Activated CD8-positive, alpha-beta memory T cell treated with anti-CD3 and anti-CD28 coated beads, Interleukin-2, amount 50 U/mL, for 1 hour (primary cell): ENCODE measurements around the gene GFOD1.
"Not testable (repeated sequence)": the region's sequence is repeated elsewhere in the genome, so short reads cannot be mapped to it uniquely, and the experiment has no call there.

ENCODE experiments used
- DNase-seq: peaks from one replicate; pipeline ENCODE4 v3.0.0-alpha.2; 2020; ENCODE audit errors: extremely low read depth

GFOD1 gene

DNA sequence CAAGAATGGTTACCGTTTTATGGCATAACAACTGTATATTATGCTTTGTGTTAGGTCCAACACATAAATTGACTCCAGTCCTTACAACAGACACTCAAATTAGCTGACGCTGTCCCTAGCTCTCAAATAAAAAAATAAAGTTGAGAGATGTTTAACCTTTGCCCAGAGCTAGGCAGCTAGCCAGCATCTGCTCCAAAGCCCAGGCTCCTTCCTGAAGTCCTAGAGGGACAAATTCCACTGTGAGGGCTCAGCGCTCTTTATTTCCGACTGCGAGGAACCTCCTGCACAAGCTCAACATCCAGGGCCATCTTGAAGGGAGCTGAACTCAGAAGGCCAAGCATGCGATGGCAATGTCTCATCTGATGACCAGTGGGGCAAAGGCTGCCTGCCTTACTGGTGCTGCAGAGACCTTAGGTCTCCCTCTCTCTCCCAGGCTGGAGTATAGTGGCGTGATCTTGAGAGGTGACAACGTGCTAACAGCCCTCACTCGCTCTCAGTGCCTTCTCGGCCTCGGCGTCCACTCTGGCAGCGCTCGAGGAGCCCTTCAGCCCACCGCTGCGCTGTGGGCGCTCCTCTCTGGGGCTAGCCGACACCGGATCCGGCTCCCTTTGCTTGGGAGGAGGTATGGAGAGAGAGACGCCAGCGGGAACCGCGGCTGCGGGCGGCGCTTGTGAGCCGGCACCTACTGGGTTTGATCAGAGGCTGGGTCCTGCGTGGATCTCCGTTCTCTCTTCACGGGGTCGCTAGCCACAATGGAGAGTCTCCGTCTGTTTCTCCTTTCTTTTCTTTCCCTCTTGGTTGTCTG is 24.7 kb upstream of the GFOD1 start:
- no peak for DNase-seq

GRCh38 chr6:13511141-13511571 is 23.8 kb upstream of the GFOD1 start:
- not testable (repeated sequence) for DNase-seq

DNA sequence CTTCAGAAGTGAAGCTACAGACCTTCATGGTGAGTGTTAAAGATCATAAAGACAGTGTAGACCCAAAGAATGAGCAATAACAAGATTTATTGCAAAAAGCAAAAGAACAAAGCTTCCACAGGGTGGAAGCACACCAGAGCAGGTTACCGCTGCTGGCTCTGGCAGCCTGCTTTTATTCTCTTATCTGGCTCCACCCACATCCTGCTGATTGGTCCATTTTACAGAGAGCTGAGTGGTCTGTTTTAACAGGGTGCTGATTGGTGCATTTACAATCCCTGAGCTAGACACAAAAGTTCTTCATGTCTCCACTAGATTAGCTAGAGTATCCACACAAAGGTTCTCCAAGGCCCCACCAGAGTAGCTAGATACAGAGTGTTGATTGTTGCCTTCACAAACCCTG is 23.0 kb upstream of the GFOD1 start:
- not testable (repeated sequence) for DNase-seq

- no peak for DNase-seq
Measured at GRCh38 chr6:13508711-13509705, 21.6 kb upstream of the GFOD1 start.

DNA sequence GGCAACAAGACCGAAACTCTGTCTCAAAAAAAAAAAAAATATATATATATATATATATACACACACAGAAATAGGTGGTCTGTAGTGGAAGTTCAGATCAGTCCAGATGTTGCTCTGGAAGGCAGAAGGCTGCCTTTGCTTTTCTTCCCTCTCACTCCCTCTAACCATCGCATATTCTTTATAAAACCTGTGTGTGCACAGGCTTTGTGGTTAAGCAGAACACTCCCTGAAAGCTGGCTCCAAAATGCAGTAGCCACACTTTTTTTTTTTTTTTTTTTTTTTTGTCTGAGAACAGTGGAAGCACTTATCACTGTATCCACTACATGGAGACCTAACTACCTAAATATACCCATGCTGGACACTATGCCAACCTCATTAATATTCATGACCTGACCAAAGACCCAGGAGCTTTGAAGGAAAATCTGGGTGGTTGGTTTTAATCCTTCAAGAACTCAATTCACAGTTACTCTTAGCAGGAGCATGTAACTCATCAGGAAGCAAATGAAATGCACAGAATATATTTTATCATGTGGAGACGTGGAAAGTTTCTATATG is 20.0 kb upstream of the GFOD1 start:
- DNase-seq: no peak

GRCh38 chr6:13505345-13505734 is 17.9 kb upstream of the GFOD1 start:
- no peak for DNase-seq

DNA sequence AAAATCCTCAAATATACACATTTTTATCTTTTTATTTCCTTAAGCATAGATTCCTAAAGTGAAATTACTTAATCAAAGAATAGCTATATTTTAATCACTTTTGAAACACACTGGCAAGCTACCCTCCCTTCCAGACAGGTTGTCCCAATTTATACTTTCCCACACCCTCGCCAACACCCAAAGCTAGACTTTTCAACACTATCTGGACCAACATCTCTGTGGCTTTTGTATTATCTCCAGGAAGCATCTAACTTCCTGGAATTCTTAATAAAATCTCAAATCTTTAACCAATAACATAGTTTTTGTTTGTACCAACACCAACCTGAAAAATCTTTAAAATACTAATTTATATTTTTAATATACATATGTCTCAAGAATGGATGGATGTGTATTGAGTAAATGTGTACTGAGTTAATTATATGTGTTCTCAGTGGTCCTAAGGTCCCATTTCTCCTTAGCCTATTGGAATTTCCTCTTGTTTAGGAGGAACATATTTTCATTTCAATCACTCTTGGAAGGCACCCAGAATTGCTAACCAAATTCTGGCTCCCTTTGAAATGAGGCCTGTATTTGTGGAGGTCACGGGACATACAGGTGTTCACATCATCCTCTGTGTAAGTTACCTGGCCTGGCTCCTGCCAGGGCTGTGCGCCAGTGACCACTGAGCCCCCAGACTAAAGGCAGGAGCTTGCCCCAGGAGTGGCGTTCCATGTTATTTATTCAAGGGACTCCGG is 17.4 kb upstream of the GFOD1 start:
- no peak for DNase-seq

GRCh38 chr6:13500915-13501314 is 13.5 kb upstream of the GFOD1 start:
- no peak for DNase-seq

DNA sequence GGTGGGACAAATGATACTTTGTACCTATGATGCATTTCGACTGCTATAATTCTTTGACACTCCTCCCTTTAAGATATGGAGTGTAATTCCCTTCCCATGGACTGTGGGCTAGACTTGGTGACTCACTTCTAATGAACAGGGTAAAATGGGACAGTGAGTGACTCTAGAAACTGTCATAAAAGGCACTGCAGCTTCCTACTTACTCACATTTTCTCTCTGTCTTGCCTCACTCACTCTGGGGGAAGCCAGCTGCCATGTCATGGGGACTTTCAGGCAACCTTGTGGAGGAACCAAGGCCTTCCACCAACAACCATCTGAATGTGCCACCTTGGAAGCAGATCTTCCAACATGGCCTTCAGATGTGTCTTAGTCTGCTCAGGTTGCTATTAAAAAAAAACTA is 12.9 kb upstream of the GFOD1 start:
- no peak for DNase-seq

GRCh38 chr6:13496513-13497190 is 9.3 kb upstream of the GFOD1 start:
- DNase-seq: no peak

DNA sequence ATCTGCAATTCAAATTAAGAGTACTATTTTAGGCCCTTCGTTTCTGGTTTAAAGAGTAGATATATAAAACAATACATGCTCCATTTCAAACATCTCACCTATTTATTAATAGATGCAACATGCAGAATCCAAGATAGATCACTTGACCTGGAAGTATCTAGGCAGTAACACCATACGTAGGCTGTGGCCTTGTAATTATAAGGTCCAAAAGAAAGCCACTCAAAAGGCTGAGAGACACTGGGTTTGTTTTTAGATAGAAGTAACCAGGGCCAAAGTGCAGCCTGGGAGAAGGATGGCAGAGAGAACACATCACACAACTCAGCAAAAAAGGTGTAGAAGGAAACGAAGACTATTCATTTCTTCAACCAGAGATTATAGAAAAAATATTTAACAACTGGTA is 8.4 kb upstream of the GFOD1 start:
- no peak for DNase-seq

DNA sequence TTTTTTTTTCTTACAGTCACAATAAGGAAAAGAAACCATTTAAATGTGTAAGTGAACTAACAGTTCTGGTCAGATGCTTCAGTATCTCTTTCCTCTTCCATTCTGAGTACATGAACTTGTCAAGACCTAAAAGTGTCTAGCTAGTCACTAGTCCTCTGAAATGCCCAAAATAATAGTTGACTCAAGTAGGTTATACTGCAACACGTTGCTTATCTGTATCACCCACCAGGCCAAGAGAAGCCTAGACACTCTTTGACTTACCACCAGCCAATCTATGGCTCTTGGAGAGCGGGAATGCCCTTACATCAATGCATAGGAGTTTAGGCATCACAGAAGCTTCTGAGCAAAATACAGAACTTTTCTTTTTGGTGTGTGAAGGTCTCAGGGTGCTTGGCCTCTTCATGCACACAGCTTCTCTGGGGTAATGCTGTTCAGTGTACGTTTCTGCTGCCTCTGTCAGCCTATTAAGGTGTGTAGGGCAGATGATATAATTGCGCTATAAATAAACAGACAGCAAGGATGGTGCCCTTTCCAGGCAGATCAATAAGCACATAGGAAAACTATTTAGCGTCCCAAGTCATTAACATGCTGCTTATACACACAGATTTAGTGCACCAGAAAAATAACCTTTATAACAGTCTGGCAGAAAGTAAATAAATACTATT is 7.8 kb upstream of the GFOD1 start:
- DNase-seq: no peak

DNA sequence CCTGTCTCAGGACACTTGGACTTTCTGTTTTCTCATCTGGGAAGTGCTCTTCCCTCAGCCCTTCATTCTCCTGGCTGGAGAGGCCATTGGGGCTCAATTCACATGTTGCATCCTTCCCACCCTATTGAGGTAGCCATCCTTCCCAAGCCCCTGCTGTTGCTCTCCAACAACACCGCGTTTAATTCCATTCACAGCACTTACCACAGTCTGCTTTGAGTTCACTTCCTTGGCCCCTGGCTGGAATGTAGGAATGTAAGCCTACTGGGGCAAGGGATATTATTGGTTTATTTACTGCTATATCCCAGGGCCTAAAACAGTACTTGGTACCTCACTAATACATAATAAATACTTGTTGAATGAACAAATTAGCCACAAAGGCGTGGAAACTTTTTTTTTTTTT is 6.7 kb upstream of the GFOD1 start:
- no peak for DNase-seq

- no peak for DNase-seq
Measured at GRCh38 chr6:13493147-13493546, 5.7 kb upstream of the GFOD1 start.

DNA sequence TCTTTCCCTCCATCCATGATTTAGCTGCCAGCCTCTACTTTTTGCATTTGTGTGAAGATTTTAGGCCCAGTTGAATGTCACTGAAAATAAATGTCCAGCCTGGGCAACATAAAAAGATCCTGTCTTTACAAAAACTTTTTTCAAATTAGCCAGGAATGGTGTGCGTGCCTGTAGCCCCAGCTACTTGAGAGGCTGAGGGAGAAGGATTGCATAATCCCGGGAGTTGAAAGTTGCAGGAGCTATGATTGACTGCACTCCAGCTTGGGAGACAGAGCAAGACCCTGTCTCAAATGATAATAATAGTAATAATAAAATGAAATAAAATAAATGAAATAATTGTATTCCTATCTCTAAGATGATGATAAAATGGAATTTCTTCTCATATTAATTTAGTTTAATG is 5.0 kb upstream of the GFOD1 start:
- DNase-seq: no peak

DNA sequence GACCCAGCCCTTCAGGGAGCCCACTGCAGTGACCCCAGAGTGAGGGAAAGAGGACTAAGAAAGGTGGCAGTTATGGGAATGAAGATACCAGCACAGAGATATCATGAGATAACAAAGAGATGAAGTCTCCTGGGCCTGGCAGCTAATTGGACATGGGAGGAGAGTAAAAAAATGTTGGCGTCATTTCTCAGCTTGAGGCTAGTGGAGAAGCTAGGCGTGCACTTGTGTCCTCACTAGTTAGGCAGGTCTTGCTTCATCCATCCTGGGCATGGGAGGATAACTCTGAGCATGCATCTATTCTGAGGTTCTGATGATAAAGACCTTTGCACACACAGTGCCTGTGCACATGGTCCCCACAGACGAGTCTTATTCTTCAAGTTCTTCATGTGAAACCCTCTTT is 4.1 kb upstream of the GFOD1 start:
- no peak for DNase-seq

DNA sequence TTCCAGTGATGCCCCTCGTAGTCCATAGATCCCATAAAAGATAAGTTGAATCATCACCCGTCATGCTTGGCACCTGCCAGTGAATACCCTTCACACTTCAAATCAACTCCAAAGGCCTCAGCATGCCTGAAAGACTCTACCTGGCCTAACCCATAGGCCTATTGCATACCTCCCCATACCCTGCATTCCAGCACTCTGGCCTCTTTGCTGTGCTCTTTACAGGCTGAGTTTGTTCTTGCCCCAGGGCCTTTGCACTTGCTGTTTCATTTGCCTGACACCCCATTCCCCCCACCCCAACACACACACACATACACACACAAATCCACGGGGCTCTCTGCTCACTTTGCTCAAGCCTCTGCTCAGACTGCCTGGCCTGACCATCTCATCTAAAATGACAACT is 3.0 kb upstream of the GFOD1 start:
- no peak for DNase-seq

- no peak for DNase-seq
Measured at GRCh38 chr6:13488896-13489237, 1.5 kb upstream of the GFOD1 start.

DNA sequence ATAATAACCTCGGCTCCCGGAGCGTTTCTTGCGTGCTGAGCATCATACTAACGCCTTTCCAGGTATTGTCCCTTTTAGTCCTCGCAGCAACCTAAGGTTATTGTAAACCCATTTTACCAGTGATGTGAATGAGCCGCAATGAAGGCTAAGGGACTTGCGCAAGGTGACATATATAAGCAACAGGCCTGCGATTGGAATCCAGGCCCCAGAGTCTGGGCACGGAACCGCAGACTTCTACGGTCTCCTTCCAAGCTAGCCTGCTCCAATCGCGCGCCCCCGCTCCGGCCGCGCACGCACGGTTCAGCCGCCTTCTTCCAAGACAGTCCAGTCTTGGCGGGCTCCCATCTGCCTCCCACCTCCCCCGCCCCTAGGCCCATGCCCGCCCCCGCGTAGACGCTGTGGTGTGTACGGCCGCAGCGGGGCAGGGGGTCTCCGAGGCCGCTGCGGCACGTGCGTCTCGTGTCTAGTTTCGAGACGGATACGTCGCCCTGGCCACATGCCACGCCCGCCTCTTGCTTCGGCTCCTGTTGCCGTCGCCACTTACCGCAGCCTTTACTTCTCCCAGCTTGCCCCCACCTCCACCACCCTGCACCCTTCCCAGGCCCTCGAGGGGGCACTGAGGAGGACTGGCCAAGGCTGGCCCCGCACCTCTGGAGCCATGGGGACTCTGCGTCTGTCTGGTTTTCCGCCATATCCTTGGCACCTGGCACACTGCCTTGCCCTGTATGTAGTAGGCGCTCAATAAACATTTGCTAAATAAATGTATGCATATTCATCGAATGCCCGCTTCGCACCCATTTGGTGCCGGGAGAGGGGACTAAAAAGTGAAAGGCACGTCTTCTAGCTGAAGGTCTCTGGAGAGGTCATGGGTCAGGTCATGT is 855 bp upstream of the GFOD1 start:
- DNase-seq: no peak

DNA sequence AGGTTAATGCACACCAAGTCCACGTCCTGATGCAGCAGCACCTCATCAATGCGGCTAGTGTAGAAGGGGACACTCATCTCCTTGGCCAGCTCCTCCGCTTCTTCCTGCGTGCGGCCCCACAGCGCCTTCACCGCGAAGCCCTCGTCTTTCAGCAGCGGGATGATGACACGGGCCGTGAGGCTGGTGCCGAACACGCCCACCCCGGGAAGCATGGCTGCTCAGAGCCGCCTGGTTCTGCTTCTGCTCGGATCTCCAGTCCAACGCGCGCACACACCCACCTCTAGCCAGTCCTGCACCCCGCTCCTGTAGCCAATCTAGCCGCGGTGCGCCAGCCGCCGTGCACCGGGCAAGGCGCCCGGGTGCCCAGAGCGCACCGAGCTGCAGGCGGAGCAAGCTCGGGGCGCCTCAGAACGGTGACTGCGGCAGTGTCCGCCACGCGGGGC is 700 bp downstream of the GFOD1 start:
- no peak for DNase-seq
